Large intestine (tissue), 3 donors: ENCODE measurements around the gene ARRDC5. TPM values are rescaled to one million over a fixed set of nuclear protein-coding genes. Genes with fewer than 3 reads are reported as not detected.
"Not testable (repeated sequence)": the region's sequence is repeated elsewhere in the genome, so short reads cannot be mapped to it uniquely, and the experiment has no call there.

Source experiments
- DNase-seq, 2 donors: peaks; one replicate each; pipeline versions ENCODE4 v3.0.0 to v3.0.0-alpha.2; 2013
- H3K27ac ChIP-seq: one replicate; pipeline ENCODE4 v1.5.1; 2013; ENCODE audit warnings: low read length
- H3K27me3 ChIP-seq: 2 replicates; pipeline ENCODE4 v1.6.1; 2013; ENCODE audit warnings: low read length; ENCODE audit not compliant: control insufficient read depth, insufficient read depth
- H3K36me3 ChIP-seq: 2 replicates; pipeline ENCODE4 v1.6.1; 2013; ENCODE audit warnings: low read length; ENCODE audit not compliant: control insufficient read depth, insufficient read depth
- H3K4me1 ChIP-seq: one replicate; pipeline ENCODE4 v1.6.1; 2013; ENCODE audit warnings: low read length; ENCODE audit not compliant: control insufficient read depth, insufficient read depth
- H3K4me3 ChIP-seq: one replicate; pipeline ENCODE4 v1.5.1; 2013; ENCODE audit warnings: low read length
- H3K9me3 ChIP-seq: one replicate; pipeline ENCODE4 v1.6.1; 2013; ENCODE audit warnings: mild to moderate bottlenecking, low read depth, low read length, moderate library complexity; ENCODE audit not compliant: control insufficient read depth
- WGBS: methylation state at CpG from one replicate; pipeline ENCODE4 v1.1.5; 2013; ENCODE audit warnings: low lambda C conversion rate; ENCODE audit not compliant: insufficient coverage; 5-methylcytosine and 5-hydroxymethylcytosine counted together
- polyA plus RNA-seq: library from polyadenylated mRNA; unstranded; fragments of 120-200 nt; gene quantifications from one replicate; pipeline ENCODE4 v1.2.1, GENCODE V29; 2013

Gene ARRDC5
- polyA plus RNA-seq, 1 donor, result 0.15 TPM

- no peak overlapping the region for H3K27ac ChIP-seq
- DNase-seq, result no peak
- WGBS, result no CpG with 5 or more reads among the region's 22 CpGs
- no peaks in the 10 kb centered on the region for H3K4me1 ChIP-seq
- H3K4me3 ChIP-seq, result no peak overlapping the region
- H3K27me3 ChIP-seq, result no peaks in the 10 kb centered on the region
- H3K9me3 ChIP-seq, result no peaks in the 10 kb centered on the region
- H3K36me3 ChIP-seq, result no peaks in the 10 kb centered on the region
These were observed 11.6 kb downstream of the ARRDC5 start for GRCh38 chr19:4891066-4891465.

- no peaks in the 10 kb centered on the region for H3K36me3 ChIP-seq
- H3K27me3 ChIP-seq, result no peaks in the 10 kb centered on the region
- WGBS, result 80% methylated on average over 1 of the region's 14 CpGs
- no peak overlapping the region for H3K27ac ChIP-seq
- H3K4me3 ChIP-seq, result no peak overlapping the region
- no peak for DNase-seq
- no peaks in the 10 kb centered on the region for H3K4me1 ChIP-seq
- no peaks in the 10 kb centered on the region for H3K9me3 ChIP-seq
These were observed 13.5 kb downstream of the ARRDC5 start for GRCh38 chr19:4889034-4889815.

- not testable (repeated sequence) for H3K4me1 ChIP-seq, H3K9me3 ChIP-seq, H3K27ac ChIP-seq, H3K4me3 ChIP-seq, H3K36me3 ChIP-seq, DNase-seq, H3K27me3 ChIP-seq
- WGBS, result no CpG with 5 or more reads among the region's 6 CpGs
These were observed 14.9 kb downstream of the ARRDC5 start for GRCh38 chr19:4887803-4888202.

GRCh38 chr19:4884993-4885392 lies 17.7 kb downstream of the ARRDC5 start:
- H3K4me3 ChIP-seq, H3K9me3 ChIP-seq, H3K36me3 ChIP-seq, H3K4me1 ChIP-seq, H3K27me3 ChIP-seq, DNase-seq, H3K27ac ChIP-seq: not testable (repeated sequence)
- no CpG with 5 or more reads among the region's 6 CpGs for WGBS

GRCh38 chr19:4882874-4883273 lies 19.8 kb downstream of the ARRDC5 start:
- H3K4me1 ChIP-seq, H3K4me3 ChIP-seq, H3K9me3 ChIP-seq, H3K27ac ChIP-seq, H3K36me3 ChIP-seq, DNase-seq, H3K27me3 ChIP-seq: not testable (repeated sequence)
- 100% methylated on average over 1 of the region's 6 CpGs for WGBS

GRCh38 chr19:4879041-4879440 lies 23.7 kb downstream of the ARRDC5 start:
- DNase-seq, result no peak
- no peaks in the 10 kb centered on the region for H3K36me3 ChIP-seq
- no peaks in the 10 kb centered on the region for H3K9me3 ChIP-seq
- peaks cover 2% of the 10 kb centered on the region for H3K4me1 ChIP-seq
- H3K4me3 ChIP-seq, result no peak overlapping the region
- no CpG with 5 or more reads among the region's 11 CpGs for WGBS
- no peaks in the 10 kb centered on the region for H3K27me3 ChIP-seq
- H3K27ac ChIP-seq, result no peak overlapping the region

- Histone ChIP-seq H3K4me1 (peaks cover 2% of the 10 kb centered on the region), H3K9me3 (no peaks in the 10 kb centered on the region), H3K27me3 (no peaks in the 10 kb centered on the region), H3K27ac (no peak overlapping the region), H3K36me3 (no peaks in the 10 kb centered on the region), H3K4me3 (no peak overlapping the region)
- no CpG with 5 or more reads among the region's 23 CpGs for WGBS
- no peak for DNase-seq
These were observed 24.2 kb downstream of the ARRDC5 start for GRCh38 chr19:4878491-4878968.

- no CpG with 5 or more reads among the region's 30 CpGs for WGBS
- Histone ChIP-seq H3K27me3 (no peaks in the 10 kb centered on the region), H3K9me3 (no peaks in the 10 kb centered on the region), H3K36me3 (no peaks in the 10 kb centered on the region), H3K27ac (no peak overlapping the region), H3K4me1 (peaks cover 2% of the 10 kb centered on the region), H3K4me3 (no peak overlapping the region)
- DNase-seq, result no peak
These were observed 24.8 kb downstream of the ARRDC5 start for GRCh38 chr19:4877753-4878490.

- H3K27ac ChIP-seq, result no peak overlapping the region
- H3K27me3 ChIP-seq, result no peaks in the 10 kb centered on the region
- DNase-seq, result no peak
- WGBS, result 100% methylated on average over 1 of the region's 3 CpGs
- no peak overlapping the region for H3K4me3 ChIP-seq
- H3K4me1 ChIP-seq, result peaks cover 15% of the 10 kb centered on the region
- H3K9me3 ChIP-seq, result no peaks in the 10 kb centered on the region
- no peaks in the 10 kb centered on the region for H3K36me3 ChIP-seq
These were observed 28.8 kb downstream of the ARRDC5 start for GRCh38 chr19:4873930-4874329.

- no peak for DNase-seq
- Histone ChIP-seq H3K36me3 (no peaks in the 10 kb centered on the region), H3K4me3 (no peak overlapping the region), H3K27me3 (no peaks in the 10 kb centered on the region), H3K27ac (no peak overlapping the region), H3K9me3 (no peaks in the 10 kb centered on the region), H3K4me1 (peaks cover 16% of the 10 kb centered on the region)
- WGBS, result no CpG with 5 or more reads among the region's 6 CpGs
These were observed 31.0 kb downstream of the ARRDC5 start for GRCh38 chr19:4871711-4872110.
